Endometrial microvascular endothelial cells (primary cell): Measurements from ENCODE around the gene GOSR1. TPM values are rescaled to one million over a fixed set of nuclear protein-coding genes. Genes with fewer than 3 reads are reported as not detected.
"Not testable (repeated sequence)": the region's sequence is repeated elsewhere in the genome, so short reads cannot be mapped to it uniquely, and the experiment has no call there.

Source experiments
- in situ Hi-C: cut with HindIII; loops from 2 replicates; pipeline ENCODE4 v1.10.0; 2017; ENCODE audit warnings: low sequenced_read_pairs, low pct_unique_long_range_greater_than_20kb; ENCODE audit errors: inconsistent ontology term
- total RNA-seq: library from RNA; depleted of rRNA; stranded (reverse); fragments of >200 nt; gene quantifications from one replicate; pipeline ENCODE4 v1.2.3, GENCODE V29; 2015; ENCODE audit errors: inconsistent ontology term

The GOSR1 gene
- total RNA-seq, 1 donor from 2014 or later = 11.4 TPM

DNA sequence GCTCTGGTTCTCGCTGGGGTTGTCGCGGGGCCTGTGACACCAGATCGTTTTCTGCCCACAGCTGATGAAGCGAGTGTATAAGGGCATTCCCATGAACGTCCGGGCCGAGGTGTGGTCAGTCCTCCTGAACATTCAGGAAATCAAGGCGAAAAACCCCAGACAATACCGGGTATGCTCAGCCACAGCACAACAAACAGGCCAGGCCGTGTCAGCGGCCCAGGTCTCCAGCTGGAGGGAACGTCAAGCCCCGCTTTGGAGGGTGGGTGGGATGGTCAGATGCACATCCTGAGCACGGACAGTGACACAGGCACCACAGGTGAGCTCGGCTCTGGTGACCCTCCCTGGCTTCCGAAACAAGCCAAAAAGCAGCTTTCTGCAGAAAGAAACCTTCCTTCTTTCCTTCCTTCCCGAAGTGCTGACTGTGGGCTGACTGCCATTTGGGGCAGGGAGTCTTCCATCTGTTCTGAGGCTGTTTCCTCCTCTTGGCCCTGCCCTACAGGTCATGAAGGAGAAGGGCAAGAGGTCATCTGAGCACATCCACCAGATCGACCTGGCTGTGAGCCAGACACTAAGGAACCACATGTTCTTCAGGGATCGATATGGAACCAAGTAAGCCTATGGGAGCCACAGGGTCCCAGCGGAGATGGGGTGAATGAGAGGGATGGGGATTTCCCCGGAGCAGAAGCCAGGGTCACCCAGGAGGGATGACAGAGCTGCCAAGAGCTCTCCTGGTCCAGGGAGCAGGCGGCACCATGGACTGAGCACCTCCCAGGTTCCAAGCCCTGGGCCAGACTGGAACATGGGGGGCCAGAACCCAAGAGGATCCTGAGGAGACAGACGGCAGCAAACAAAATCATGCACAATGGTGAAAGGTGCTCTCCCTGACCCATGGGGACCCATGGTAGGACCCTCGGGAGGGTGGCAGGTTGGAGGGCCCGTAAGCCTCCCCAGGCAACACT is 79.4 kb downstream of the GOSR1 start:
- in situ Hi-C loops = no loop called here

DNA sequence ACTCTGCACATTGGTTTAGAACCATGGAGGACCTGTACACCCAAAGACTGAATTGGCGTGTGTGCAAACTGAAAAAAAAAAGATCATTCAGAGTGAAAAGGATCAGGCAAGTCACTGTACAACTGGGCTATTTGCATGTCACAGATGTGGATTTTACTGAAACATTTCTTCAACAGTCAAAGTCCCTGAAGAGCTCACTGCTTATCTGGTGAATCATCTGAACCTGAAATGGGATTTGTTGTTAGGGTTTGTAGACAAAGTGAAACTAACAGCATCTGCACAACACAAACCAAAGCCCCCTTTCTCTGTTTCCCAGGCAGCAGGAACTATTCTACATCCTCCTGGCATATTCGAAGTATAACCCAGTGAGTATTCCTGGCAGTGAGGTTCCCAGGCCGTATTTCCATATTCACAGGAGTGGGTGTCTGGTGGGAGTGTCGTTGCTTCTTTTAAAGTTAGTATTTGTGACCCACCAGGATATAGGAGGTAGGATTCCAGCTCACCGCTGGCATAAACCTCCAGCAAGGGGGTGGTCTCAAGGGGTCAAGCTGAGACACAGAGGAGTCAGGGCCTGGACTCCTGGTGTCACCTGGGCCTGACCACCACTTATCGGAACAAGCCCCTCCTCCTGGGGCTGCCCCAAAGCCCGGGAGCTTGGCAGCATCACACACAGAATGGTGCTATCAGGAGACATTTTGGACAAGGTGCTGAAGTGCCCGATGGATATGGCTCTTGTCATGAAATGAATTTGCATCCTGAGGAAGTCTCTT is 80.9 kb downstream of the GOSR1 start:
- in situ Hi-C loops = no loop called here

DNA sequence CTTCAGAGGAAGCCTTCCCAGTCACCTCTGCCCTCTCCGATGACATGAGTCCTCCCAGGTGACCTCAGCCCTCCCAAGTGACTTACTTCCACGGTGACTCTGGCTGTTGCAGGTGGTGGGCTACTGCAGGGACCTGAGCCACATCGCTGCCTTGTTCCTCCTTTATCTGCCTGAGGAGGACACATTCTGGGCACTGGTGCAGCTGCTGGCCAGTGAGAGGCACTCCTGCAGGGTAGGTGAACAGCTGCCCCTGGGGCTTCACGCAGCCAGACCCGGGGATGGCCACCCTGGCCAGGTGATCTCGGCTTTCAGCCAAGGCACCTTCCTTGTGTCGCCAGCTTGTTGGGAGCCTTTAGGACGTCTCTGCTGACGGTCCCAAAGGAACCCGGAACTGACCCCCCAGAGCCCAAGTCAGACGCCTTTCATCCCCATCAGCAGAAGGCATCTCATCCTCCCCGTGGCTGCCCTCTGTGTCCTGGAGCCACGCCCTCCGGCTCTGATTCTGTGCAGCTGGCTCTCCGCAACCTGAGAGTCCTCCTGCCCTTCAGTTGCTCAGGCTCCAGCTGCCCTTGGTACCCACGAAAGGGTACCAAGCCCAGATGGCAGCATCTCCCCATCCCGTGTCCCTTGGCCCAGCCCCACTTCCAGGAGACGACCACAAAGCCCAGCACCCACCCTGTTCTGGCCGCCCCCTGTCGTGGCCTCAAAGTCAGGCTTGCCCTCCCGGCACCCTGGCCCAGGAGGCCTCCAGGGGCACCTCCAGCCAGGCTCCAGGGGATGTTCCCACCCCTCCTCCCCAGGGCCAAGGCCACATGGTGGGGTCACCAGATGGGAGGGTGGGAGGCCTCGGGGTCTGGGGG is 81.7 kb downstream of the GOSR1 start:
- in situ Hi-C loops = no loop called here

DNA sequence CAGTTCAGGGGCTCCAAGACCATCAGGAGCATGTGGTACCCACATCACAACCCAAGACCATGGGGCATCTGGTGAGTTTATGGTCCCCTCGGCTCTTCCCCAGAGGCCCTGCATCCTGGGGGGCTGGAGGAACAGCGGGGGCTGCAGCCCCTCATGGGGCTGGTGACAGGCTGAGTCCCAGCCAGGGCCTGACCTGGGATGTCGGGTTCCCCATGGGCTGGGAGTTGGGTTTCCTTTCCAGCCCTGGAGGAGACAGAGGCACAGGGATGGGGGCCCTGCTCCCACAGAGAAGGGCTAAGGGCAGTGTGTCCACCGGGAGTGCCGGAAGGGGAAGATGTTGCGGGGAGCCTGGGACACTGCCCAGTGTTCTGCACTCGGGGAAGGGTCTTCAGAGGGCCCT is 82.4 kb downstream of the GOSR1 start:
- in situ Hi-C loops = no loop called here

DNA sequence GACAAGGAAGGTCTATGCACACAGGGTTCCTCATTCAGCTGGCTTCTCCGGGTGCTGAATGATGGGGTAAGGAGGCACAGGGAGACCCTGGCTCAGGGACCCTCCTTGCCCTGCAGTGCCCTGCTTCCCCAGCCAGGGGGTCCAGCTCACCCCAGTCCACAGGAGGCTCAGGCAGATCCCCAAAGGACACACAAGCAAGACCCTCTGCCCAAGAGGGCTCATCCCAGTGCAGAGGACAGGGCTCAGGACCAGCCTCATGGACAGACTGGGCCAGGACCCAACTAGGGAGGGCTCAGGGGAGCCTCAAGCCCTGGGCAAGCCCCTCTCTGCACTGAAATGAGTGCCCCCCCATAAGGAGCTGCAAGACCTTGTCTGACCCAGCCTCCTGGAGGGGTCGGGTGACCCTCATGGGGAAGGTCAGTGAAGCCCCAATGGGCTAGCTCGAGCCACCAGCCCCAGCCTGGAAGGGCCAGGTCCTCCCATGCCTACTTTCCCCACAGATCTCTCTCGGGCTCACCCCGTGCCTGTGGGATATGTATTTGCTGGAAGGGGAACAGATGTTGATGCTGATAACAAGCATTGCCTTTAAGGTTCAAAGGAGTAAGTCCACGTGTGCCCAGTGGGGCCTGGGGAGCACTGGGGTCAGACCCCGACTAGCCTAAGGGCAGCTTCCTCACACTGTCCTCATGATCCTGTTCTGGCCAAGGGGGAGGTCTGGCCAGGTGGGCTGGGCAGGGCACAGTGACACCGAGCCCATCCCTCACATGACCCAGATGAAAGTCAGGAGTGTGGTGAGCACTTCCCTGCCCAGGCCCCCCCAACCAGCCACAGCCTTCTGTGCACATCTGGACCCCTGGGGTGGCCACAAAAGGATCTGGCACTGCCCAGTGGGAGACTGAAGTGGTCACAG is 83.2 kb downstream of the GOSR1 start:
- in situ Hi-C loops = not testable (repeated sequence)

DNA sequence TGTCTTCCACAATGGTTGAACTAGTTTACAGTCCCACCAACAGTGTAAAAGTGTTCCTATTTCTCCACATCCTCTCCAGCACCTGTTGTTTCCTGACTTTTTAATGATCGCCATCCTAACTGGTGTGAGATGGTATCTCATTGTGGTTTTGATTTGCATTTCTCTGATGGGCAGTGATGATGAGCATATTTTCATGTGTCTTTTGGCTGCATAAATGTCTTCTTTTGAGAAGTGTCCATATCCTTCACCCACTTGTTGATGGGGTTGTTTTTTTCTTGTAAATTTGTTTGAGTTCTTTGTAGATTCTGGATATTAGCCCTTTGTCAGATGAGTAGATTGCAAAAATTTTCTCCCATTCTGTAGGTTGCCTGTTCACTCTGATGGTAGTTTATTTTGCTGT is 84.6 kb downstream of the GOSR1 start:
- in situ Hi-C loops = not testable (repeated sequence)

DNA sequence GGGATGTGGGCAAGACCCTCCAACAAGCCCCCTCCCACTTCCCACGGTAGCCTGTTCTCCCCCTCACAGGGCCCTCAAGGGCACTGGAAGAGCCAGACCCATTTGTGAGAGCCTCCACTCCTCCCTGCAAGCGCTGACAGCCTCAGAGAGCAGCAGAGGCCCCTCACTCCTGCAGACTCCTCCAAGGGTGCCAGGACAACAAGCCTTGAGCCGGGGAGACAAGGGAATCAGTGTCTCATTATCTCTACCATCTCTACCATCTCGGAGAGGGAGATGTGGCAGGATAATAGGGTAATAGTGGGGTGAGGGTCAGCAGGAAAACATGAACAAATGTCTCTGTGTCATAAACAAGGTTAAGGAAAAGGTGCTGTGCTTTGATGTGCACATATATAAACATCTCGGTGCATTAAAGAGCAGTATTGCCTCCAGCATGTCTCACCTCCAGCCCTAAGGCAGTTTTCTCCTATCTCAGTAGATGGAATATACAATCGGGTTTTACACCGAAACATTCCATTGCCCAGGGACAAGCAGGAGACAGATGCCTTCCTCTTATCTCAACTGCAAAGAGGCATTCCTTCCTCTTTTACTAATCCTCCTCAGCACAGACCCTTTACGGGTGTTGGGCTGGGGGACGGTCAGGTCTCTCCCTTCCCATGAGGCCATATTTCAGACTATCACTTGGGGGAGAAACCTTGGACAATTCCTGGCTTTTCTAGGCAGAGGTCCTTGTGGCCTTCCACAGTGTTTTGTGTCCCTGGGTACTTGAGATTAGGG is 86.1 kb downstream of the GOSR1 start:
- in situ Hi-C loops = not testable (repeated sequence)

DNA sequence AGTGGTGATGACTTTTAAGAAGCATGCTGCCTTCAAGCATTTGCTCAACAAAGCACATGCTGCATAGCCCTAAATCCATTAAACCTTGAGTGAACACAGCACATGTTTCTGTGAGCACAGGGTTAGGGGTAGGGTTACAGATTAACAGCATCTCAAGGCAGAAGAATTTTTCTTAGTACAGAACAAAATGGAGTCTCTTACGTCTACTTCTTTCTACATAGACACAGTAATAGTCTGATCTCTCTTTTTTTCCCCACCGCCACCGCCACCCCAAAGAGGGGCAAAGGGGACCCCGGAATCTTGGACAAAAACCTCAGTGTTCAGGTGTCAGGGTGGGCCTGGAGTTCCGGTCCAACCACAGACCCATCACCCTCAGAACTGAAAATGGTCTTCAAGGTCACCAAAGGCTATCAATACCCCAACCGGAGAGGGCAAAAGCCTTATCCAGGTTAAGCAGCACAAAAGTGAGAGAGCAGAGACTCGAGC is 86.7 kb downstream of the GOSR1 start:
- in situ Hi-C loops = not testable (repeated sequence)

DNA sequence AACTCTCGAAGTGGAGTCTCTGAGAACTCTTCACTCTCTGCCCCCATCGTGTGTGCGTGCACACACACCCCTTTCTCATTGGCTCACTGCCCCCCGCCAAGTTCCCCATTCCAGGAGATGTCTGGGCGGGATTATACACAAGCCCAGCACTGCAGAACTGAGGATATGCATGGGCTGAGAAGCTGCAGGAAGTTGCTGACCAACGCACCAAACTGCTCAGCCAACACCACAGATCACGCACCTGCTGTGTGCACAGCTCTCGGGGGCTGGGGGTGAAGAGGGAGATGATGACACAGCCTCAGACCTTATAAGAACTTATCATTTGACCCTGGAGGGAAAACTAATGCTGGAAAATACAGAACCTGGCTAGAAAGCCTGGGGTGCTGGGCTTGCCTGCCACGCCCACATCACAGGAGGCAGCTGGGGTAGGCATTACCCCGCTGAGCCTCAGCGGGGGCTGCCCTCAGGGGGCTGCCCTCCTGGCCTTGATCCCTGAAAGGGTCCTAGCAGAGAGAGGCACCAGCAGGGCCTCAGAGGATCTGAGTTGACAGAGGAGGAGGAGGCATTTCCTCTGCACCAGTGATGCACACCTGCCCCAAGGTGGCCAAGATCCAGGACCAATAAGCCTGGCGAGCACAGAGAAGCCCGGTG is 87.3 kb downstream of the GOSR1 start:
- in situ Hi-C loops = not testable (repeated sequence)

DNA sequence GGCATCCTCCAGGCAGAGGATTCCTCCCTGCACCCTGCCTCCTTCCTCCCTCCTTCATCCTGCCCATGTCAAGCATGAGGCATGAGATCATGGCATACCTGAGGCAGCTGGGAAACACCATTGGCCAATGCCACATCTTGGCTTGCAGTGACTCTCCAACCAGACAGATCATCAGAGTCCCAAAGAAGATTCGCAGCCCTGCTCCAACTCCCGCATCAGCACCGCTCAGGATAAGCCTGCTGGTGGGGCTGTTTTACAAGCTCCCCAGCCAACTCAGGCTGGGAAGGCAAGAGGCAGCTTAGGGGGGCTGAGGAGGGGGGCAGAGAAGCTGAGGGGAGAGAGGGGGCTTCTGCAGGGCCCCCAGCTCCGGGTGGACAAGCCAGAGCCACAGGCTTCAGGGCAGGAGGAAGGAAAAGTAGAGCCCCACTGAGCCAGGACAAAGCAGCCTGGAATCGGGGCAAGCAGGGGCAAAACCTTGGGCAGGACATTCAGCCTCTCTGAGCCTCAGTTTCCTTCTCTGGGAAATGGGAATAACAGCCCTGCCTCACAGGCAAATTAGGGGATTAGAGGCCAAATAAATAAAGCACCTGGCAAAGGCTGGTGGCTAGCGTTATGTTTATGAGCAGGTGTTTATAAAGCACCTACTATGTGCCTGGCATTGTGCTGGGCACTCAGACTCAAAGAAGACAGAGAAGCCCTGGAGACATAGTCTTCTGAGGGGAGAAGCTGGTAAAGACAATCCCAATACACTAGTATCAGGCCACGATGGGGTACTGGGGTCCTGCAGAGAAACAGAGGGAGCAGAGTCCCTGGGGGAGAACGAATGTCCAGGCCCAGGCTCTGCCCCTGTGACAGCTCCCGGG is 88.1 kb downstream of the GOSR1 start:
- in situ Hi-C loops = no loop called here

DNA sequence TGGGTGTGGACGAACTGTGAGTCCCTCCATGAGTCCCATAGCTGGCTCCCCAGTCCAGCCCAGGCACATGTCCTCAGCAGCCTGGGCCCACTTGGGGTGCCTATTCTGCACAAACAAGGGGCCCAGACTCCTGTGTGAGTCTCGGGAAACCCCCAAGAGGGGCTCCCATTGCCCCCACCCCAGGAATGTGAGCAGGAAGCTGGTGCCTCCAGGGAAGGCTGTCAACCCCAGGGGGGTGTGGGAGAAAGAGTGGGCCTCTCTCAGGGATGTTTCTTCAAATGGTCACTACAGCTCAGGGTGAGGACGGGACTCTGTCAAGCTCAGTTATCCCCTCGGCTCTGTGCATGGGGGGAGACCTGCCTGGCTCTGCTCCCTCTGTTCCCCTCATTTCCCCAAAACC is 88.9 kb downstream of the GOSR1 start:
- in situ Hi-C loops = not testable (repeated sequence)

DNA sequence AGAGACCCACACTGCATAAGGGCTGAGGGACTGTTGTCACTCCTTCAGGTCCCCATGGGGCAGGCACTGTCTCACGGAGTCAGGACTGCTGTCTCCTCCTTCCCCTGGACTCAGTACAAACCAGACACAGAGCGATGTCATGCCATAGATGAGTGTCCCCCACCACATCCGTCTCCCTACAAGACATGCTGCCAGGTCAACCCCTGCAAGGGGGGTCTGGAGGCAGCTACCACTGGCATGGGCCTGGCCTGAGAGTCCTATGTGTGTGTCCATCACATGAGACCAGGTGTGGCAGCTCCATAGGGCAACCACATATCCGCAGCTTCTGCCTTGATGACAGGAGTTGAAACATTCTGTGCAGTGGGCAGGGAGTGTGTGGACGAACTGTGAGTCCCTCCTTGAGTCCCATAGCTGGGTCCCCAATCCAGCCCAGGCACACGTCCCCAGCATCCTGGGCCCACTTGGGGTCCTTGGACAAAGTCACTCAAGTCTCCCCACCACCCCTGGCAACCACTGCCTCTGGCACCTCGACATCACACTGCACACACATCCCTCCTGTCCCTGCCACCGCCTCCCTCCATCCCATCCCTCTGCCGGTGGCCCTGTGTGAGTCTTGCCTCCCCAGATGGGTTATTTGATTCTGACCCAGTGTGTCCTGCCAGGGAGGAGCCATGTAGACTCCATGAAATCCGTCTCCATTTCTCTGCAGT is 89.5 kb downstream of the GOSR1 start:
- in situ Hi-C loops = not testable (repeated sequence)

DNA sequence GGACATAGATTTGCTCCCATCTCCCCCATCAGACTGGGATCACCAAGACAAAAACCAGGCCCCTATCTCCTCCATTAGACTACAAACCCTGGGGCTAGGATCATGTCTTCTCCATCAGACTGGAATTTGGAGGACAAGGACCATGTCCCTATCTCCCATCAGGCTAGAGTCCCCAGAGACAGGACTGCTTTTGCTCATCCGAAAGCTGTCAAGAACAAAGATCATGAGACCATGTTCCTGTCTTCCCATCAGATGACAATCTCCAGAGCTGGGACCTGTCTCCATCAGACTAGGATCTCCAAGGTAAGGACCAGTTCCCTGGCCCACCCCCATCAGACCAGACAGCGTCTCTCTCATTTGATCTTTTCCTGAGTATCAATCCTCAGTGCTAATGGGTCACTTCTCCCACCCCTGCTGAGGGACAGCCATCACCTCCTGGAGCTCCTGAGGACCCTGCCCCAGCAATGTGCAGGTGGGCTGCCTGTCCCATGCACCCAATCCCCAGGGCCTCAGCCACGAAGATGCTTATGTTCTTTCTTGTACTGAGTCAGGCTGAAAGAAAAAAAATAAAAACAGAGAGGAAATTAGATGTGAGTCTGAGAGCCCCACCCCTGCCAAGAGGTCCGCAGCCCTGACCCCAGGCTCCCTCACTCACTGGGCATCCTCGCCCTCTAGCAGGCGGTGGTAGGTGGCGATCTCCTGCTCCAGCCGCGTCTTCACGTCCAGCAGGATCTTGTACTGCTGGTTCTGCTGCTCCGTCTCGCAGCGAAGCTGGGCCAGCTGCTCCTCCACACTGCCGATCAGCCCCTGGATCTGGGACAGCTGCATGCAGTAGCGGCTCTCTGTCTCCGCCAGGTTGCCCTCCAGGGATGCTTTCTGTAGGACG is 90.3 kb downstream of the GOSR1 start:
- in situ Hi-C loops = no loop called here

DNA sequence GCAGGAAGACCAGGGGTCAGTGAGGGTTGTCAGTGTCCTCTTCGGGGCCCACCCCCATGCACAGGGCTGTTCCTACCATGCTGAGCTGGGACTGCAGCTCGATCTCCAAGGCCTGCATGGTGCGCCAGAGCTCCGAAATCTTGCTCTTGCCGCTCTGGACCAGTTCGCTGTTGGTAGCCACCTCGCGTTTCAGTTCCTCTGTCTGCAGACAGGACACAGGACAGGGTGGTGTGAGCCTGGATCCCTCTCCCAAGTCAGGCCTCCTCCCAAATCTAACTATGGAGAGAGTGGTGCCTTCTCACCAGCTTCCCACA is 90.9 kb downstream of the GOSR1 start:
- in situ Hi-C loops = no loop called here
